Activated CD4-positive, alpha-beta T cell treated with anti-CD3 and anti-CD28 coated beads for 4 hours (primary cell): ENCODE data around the gene LARGE2.

Experiments
- DNase-seq, 2 donors: peaks; one replicate each; pipeline ENCODE4 v3.0.0-alpha.2; 2020

LARGE2 gene

GRCh38 chr11:45930951-45931570 lies 8.6 kb downstream of the LARGE2 start:
- DNase-seq = no peak

GRCh38 chr11:45931739-45932138 lies 9.3 kb downstream of the LARGE2 start:
- no peak for DNase-seq

- no peak for DNase-seq
These were observed 9.8 kb downstream of the LARGE2 start for GRCh38 chr11:45932217-45932616.

GRCh38 chr11:45933131-45933831 lies 10.8 kb downstream of the LARGE2 start:
- no peak for DNase-seq

GRCh38 chr11:45933846-45934579 lies 11.6 kb downstream of the LARGE2 start:
- no peak for DNase-seq

GRCh38 chr11:45934580-45935318 lies 12.3 kb downstream of the LARGE2 start:
- no peak for DNase-seq

GRCh38 chr11:45935349-45936064 lies 13.1 kb downstream of the LARGE2 start:
- no peak for DNase-seq

- no peak for DNase-seq
These were observed 14.1 kb downstream of the LARGE2 start for GRCh38 chr11:45936511-45937054.

- no peak for DNase-seq
These were observed 15.5 kb downstream of the LARGE2 start for GRCh38 chr11:45937916-45938315.

GRCh38 chr11:45939836-45940235 lies 17.4 kb downstream of the LARGE2 start:
- DNase-seq = no peak

GRCh38 chr11:45941285-45941684 lies 18.8 kb downstream of the LARGE2 start:
- no peak for DNase-seq

- no peak for DNase-seq
These were observed 19.9 kb downstream of the LARGE2 start for GRCh38 chr11:45942381-45942780.

GRCh38 chr11:45945397-45945999 lies 23.0 kb downstream of the LARGE2 start:
- no peak for DNase-seq

- DNase-seq = no peak
These were observed 25.4 kb downstream of the LARGE2 start for GRCh38 chr11:45947885-45948284.

GRCh38 chr11:45948356-45948755 lies 25.9 kb downstream of the LARGE2 start:
- no peak for DNase-seq

GRCh38 chr11:45949992-45950407 lies 27.5 kb downstream of the LARGE2 start:
- DNase-seq = no peak

GRCh38 chr11:45959851-45960250 lies 37.4 kb downstream of the LARGE2 start:
- no peak for DNase-seq

GRCh38 chr11:45960387-45961095 lies 38.1 kb downstream of the LARGE2 start:
- no peak for DNase-seq

- DNase-seq = no peak
These were observed 39.3 kb downstream of the LARGE2 start for GRCh38 chr11:45961751-45962240.

GRCh38 chr11:45964911-45965389 lies 42.5 kb downstream of the LARGE2 start:
- DNase-seq = peak; percentile 55 to 57

- no peak for DNase-seq
These were observed 45.0 kb downstream of the LARGE2 start for GRCh38 chr11:45967506-45967905.
